ENCODE data around the gene TMEM50B.

TMEM50B gene

DNA sequence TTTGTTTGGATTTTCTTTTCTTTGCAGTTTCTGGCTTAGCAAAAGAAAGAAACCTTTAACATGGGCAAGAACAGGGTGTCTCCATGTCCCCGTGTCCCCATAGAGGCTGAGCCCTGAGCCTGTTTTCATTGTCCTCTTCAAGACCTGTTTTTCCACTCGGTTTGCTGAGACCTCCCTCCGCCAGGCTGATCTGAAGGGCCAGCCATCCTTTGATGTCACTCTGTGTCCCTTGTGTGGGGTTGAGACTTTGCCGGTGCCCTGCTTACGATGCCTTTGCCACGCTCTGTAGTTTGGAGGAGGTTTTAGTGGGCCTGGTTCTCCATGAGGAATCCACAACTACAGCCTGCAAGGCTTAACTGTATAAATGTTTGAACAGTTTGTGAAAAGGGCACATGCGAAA, 52.7 kb downstream of the TMEM50B start:
- no peaks in the 10 kb centered on the region for H3K9me3 ChIP-seq (ENCODE audit: insufficient read depth, low read length, severe bottlenecking)
- TF ChIP-seq, protein P1, sequence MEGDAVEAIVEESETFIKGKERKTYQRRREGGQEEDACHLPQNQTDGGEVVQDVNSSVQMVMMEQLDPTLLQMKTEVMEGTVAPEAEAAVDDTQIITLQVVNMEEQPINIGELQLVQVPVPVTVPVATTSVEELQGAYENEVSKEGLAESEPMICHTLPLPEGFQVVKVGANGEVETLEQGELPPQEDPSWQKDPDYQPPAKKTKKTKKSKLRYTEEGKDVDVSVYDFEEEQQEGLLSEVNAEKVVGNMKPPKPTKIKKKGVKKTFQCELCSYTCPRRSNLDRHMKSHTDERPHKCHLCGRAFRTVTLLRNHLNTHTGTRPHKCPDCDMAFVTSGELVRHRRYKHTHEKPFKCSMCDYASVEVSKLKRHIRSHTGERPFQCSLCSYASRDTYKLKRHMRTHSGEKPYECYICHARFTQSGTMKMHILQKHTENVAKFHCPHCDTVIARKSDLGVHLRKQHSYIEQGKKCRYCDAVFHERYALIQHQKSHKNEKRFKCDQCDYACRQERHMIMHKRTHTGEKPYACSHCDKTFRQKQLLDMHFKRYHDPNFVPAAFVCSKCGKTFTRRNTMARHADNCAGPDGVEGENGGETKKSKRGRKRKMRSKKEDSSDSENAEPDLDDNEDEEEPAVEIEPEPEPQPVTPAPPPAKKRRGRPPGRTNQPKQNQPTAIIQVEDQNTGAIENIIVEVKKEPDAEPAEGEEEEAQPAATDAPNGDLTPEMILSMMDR (IDR thresholded peaks at IDR 0.05; ENCODE audit: borderline replicate concordance, extremely low read depth, low read length, poor library complexity, severe bottlenecking): no peak
- TF ChIP-seq EZH2 (IDR thresholded peaks at IDR 0.05; ENCODE audit: borderline replicate concordance, low read depth, low read length, severe bottlenecking): no peak
- H3K4me2 ChIP-seq (ENCODE audit: insufficient read depth, low read length): no peak overlapping the region
- H3K36me3 ChIP-seq (ENCODE audit: insufficient read depth, low read length): peaks cover 83% of the 10 kb centered on the region
- H3K9ac ChIP-seq (ENCODE audit: low read depth, low read length): no peak overlapping the region
- no peaks in the 10 kb centered on the region for H3K27me3 ChIP-seq (ENCODE audit: insufficient read depth, low read length, poor library complexity)
- no peak overlapping the region for H3K4me3 ChIP-seq (ENCODE audit: low read depth in 1 of 2, low read length in 2 of 2)
- no peaks in the 10 kb centered on the region for H3K4me1 ChIP-seq (ENCODE audit: insufficient read depth, low read length)
- no peak overlapping the region for H3K27ac ChIP-seq (ENCODE audit: low read length)
- H3K79me2 ChIP-seq (ENCODE audit: insufficient read depth, low read length): no peaks in the 10 kb centered on the region
- peaks cover 8% of the 10 kb centered on the region for H4K20me1 ChIP-seq (ENCODE audit: insufficient read depth, low read length)
- DNase-seq (no peak), ATAC-seq (ENCODE audit: insufficient read depth, low read depth) (no peak)
- H2AFZ ChIP-seq (ENCODE audit: low read depth, low read length): no peak overlapping the region

- no peak overlapping the region for H3K9ac ChIP-seq (ENCODE audit: low read depth, low read length)
- no peak overlapping the region for H2AFZ ChIP-seq (ENCODE audit: low read depth, low read length)
- H3K79me2 ChIP-seq (ENCODE audit: insufficient read depth, low read length): 0 out of 2 replicates have a peak, but pooled peaks cover 3% of the 10 kb centered on the region
- H3K9me3 ChIP-seq (ENCODE audit: insufficient read depth, low read length, severe bottlenecking): no peaks in the 10 kb centered on the region
- no peaks in the 10 kb centered on the region for H3K27me3 ChIP-seq (ENCODE audit: insufficient read depth, low read length, poor library complexity)
- TF ChIP-seq, protein P1 (IDR thresholded peaks at IDR 0.05; ENCODE audit: borderline replicate concordance, extremely low read depth, low read length, poor library complexity, severe bottlenecking): no peak
- TF ChIP-seq EZH2 (IDR thresholded peaks at IDR 0.05; ENCODE audit: borderline replicate concordance, low read depth, low read length, severe bottlenecking): no peak
- ATAC-seq (ENCODE audit: insufficient read depth, low read depth): no peak
- DNase-seq: no peak
- no peak overlapping the region for H3K4me2 ChIP-seq (ENCODE audit: insufficient read depth, low read length)
- H3K4me3 ChIP-seq (ENCODE audit: low read depth in 1 of 2, low read length in 2 of 2): no peak overlapping the region
- peaks cover 10% of the 10 kb centered on the region for H4K20me1 ChIP-seq (ENCODE audit: insufficient read depth, low read length)
- H3K36me3 ChIP-seq (ENCODE audit: insufficient read depth, low read length): peaks cover 81% of the 10 kb centered on the region
- no peaks in the 10 kb centered on the region for H3K4me1 ChIP-seq (ENCODE audit: insufficient read depth, low read length)
- 0 out of 2 replicates have a peak overlapping the region, but pooled peaks have one; percentile 5 for H3K27ac ChIP-seq (ENCODE audit: low read length)
These were observed 53.9 kb downstream of the TMEM50B start for GRCh38 chr21:33425825-33426224.

- Histone ChIP-seq H3K27me3 (ENCODE audit: insufficient read depth, low read length, poor library complexity) (no peaks in the 10 kb centered on the region), H3K79me2 (ENCODE audit: insufficient read depth, low read length) (peaks cover 10% of the 10 kb centered on the region; the same call in 1 of the 2 replicates), H3K4me1 (ENCODE audit: insufficient read depth, low read length) (no peaks in the 10 kb centered on the region), H3K9me3 (ENCODE audit: insufficient read depth, low read length, severe bottlenecking) (no peaks in the 10 kb centered on the region), H3K27ac (ENCODE audit: low read length) (no peak overlapping the region), H2AFZ (ENCODE audit: low read depth, low read length) (no peak overlapping the region), H3K4me3 (ENCODE audit: low read depth in 1 of 2, low read length in 2 of 2) (no peak overlapping the region), H3K9ac (ENCODE audit: low read depth, low read length) (no peak overlapping the region), H3K4me2 (ENCODE audit: insufficient read depth, low read length) (no peak overlapping the region), H4K20me1 (ENCODE audit: insufficient read depth, low read length) (peaks cover 14% of the 10 kb centered on the region), H3K36me3 (ENCODE audit: insufficient read depth, low read length) (peaks cover 83% of the 10 kb centered on the region)
- no peak for ATAC-seq (ENCODE audit: insufficient read depth, low read depth)
- no peak for DNase-seq
- TF ChIP-seq EZH2 (IDR thresholded peaks at IDR 0.05; ENCODE audit: borderline replicate concordance, low read depth, low read length, severe bottlenecking): no peak
- TF ChIP-seq, protein P1 (IDR thresholded peaks at IDR 0.05; ENCODE audit: borderline replicate concordance, extremely low read depth, low read length, poor library complexity, severe bottlenecking): no peak
These were observed 55.6 kb downstream of the TMEM50B start for GRCh38 chr21:33424214-33424613.
